Spleen (tissue), 11 donors: ENCODE data around the gene SREBF1. TPM values are rescaled to one million over a fixed set of nuclear protein-coding genes. Genes with fewer than 3 reads are reported as not detected.

Experiments used
- DNase-seq: peaks from one replicate; pipeline ENCODE4 v3.0.0-alpha.2; 2020
- H3K27ac ChIP-seq, 8 donors: fragments of 200-600 bp; sonication (generic) in 7 of 8; 1 replicate in 4 of 8; 2 replicates in 4 of 8; pipeline versions ENCODE4 v1.5.0 to v1.8.0; 2016 to 2021; ENCODE audit warnings: inconsistent platforms in 4 of 8, mild to moderate bottlenecking in 4 of 8, moderate library complexity in 1 of 8
- H3K27me3 ChIP-seq, 7 donors: fragments of 200-600 bp; sonication (generic) in 6 of 7; replicated peaks in 1 of 7; 1 replicate in 4 of 7; 2 replicates in 3 of 7; pipeline versions ENCODE4 v1.5.0 to v1.8.0; 2016 to 2021; ENCODE audit warnings: inconsistent platforms in 3 of 7, mild to moderate bottlenecking in 1 of 7
- H3K36me3 ChIP-seq, 6 donors: fragments of 200-600 bp; sonication (generic) in 5 of 6; 1 replicate in 4 of 6; 2 replicates in 2 of 6; pipeline versions ENCODE4 v1.5.0 to v1.8.0; 2016 to 2021; ENCODE audit warnings: inconsistent platforms in 2 of 6
- H3K4me1 ChIP-seq, 6 donors: fragments of 200-600 bp; sonication (generic) in 5 of 6; 1 replicate in 3 of 6; 2 replicates in 3 of 6; pipeline versions ENCODE4 v1.5.0 to v1.8.0; 2016 to 2021; ENCODE audit warnings: inconsistent platforms in 3 of 6
- H3K4me3 ChIP-seq, 8 donors: fragments of 200-600 bp; sonication (generic) in 7 of 8; 1 replicate in 4 of 8; 2 replicates in 4 of 8; pipeline versions ENCODE4 v1.5.0 to v1.8.0; 2016 to 2021; ENCODE audit warnings: inconsistent platforms in 4 of 8, mild to moderate bottlenecking in 4 of 8, moderate library complexity in 2 of 8
- H3K9me3 ChIP-seq, 8 donors: fragments of 200-600 bp; sonication (generic) in 7 of 8; 1 replicate in 4 of 8; 2 replicates in 4 of 8; pipeline versions ENCODE4 v1.5.0 to v1.8.0; 2016 to 2021; ENCODE audit warnings: inconsistent platforms in 4 of 8
- POLR2A ChIP-seq, 3 donors: fragments of 450-650 bp; IDR thresholded peaks; one replicate each; pipeline ENCODE4 v1.5.1; 2017; ENCODE audit warnings: antibody characterized with exemption in 3 of 3, mild to moderate bottlenecking in 1 of 3
- POLR2AphosphoS5 ChIP-seq, 3 donors: sonication (generic); formaldehyde crosslinking; IDR thresholded peaks; one replicate each; pipeline ENCODE4 v1.5.1; 2017; ENCODE audit warnings: antibody characterized with exemption in 3 of 3
- WGBS, 5 donors: extraction: QIAGEN DNeasy Blood & Tissue Kit in 3 of 5; methylation state at CpG; one replicate each; pipeline versions ENCODE4 v1.1.5 to v1.1.7; 2013 to 2018; 5-methylcytosine and 5-hydroxymethylcytosine counted together
- intact Hi-C: fragments of 100-400 bp; cut with DNase I; formaldehyde crosslinking; loops from one replicate; pipeline ENCODE4 v1.15.0; 2023; ENCODE audit warnings: low total_unique reads
- polyA plus RNA-seq, 3 donors: library from polyadenylated mRNA; stranded (reverse); fragments of 200-250 nt; gene quantifications; one replicate each; pipeline ENCODE4 v1.2.1, GENCODE V29; 2013
- total RNA-seq, 7 donors: library from RNA; depleted of rRNA in 3 of 7; stranded (reverse); fragments of >200 nt in 3 of 7; fragmentation: NEBNext Ultra II Directional in 4 of 7; extraction: Animal tissue kit (Norgen Biotek cat#: 25700) in 4 of 7; gene quantifications; one replicate each; pipeline versions ENCODE4 v1.1.0 to v1.2.1, GENCODE V29; 2016 to 2021
- TF ChIP-seq, protein P1 (sequence below), 11 experiments: fragments of 200-600 bp in 7 of 11; fragments of 450-650 bp in 4 of 11; sonication (generic) in 4 of 11; IDR thresholded peaks in 8 of 11; conservative IDR thresholded peaks in 3 of 11; 1 replicate in 7 of 11; 2 replicates in 4 of 11; pipeline versions ENCODE4 v1.4.0 to v1.8.0; 2016 to 2021; ENCODE audit warnings: antibody characterized with exemption in 11 of 11, inconsistent platforms in 4 of 11, mild to moderate bottlenecking in 1 of 11
- donor health status: healthy with polysubstance abuse.
- donor health status: DM: no; HTN: no; CAD: no; lungs with moderate emphysema.
- donor health status: DM: no; HTN: no; CAD: no.
- donor health status: Bipolar disorder and iron deficiency.
- donor health status: healthy.
- donor health status: DM: no; HTN: no; CAD: no.
- donor health status: DM: yes; HTN: yes; CAD: no.

SREBF1 gene
- total and polyA plus RNA-seq, 10 donors = 25.0 to 74.8 (median 48.0) TPM

- Histone ChIP-seq H3K27ac (peak overlapping the region in 6 of 8 donors; percentile 8 to 81 (median 69)), H3K4me1 (peaks cover 29 to 64% (median 50%) of the 10 kb centered on the region in 6 donors), H3K27me3 (no peaks in the 10 kb centered on the region), H3K4me3 (peak overlapping the region in 2 of 8 donors; percentile 12 to 40), H3K36me3 (peaks cover 0 to 49% (median 46%) of the 10 kb centered on the region in 6 donors), H3K9me3 (no peaks in the 10 kb centered on the region)
- peak; percentile 78 for DNase-seq
- TF ChIP-seq, protein P1, sequence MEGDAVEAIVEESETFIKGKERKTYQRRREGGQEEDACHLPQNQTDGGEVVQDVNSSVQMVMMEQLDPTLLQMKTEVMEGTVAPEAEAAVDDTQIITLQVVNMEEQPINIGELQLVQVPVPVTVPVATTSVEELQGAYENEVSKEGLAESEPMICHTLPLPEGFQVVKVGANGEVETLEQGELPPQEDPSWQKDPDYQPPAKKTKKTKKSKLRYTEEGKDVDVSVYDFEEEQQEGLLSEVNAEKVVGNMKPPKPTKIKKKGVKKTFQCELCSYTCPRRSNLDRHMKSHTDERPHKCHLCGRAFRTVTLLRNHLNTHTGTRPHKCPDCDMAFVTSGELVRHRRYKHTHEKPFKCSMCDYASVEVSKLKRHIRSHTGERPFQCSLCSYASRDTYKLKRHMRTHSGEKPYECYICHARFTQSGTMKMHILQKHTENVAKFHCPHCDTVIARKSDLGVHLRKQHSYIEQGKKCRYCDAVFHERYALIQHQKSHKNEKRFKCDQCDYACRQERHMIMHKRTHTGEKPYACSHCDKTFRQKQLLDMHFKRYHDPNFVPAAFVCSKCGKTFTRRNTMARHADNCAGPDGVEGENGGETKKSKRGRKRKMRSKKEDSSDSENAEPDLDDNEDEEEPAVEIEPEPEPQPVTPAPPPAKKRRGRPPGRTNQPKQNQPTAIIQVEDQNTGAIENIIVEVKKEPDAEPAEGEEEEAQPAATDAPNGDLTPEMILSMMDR (IDR thresholded peaks at IDR 0.05 in 8 of 11, conservative IDR thresholded peaks at IDR 0.05 in 3 of 11) = no peak
- TF ChIP-seq POLR2A (IDR thresholded peaks at IDR 0.05) (no peak), POLR2AphosphoS5 (IDR thresholded peaks at IDR 0.05) (peak in 2 of 3 donors; percentile 51 to 64)
- intact Hi-C loops = loop anchor here (10.0 kb wide), 1 partner anchor 48 kb away; no protein-coding TSS in a partner anchor
- WGBS, 5 donors = 7 to 20% (median 18%) methylated on average over 27 to 38 of the region's 38 CpGs
Measured at GRCh38 chr17:17792551-17793377, 44.0 kb downstream of the SREBF1 start.

DNA sequence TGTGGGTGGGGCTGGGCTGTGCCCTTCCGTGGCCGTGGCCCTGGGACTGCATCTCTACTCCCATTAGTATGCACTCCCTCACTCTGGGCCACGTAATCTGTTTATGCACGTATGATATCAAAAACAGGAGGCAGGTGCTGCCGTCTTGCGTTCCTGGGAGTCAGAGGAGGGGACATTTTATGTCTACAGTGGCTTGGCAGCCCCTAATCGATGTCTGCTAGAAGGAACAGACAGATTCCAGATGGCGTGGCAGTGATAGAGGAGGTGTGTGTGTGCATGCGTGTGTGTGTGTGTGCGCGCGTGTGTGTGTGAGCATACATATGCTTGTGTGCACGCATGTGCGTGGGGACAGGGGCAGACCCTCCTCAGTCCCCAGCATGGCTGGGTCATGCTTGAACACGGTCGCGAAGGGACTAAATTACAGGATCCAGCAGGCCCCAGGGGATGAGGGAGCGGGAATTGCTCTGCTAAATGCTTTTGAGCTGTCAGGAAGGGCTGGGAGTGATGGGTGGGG, 44.7 kb downstream of the SREBF1 start:
- WGBS, 5 donors = 56 to 77% (median 60%) methylated on average over 18 of the region's 18 CpGs
- H3K36me3 ChIP-seq = peaks cover 0 to 42% (median 40%) of the 10 kb centered on the region in 6 donors
- TF ChIP-seq POLR2A (IDR thresholded peaks at IDR 0.05) (no peak), POLR2AphosphoS5 (IDR thresholded peaks at IDR 0.05) (no peak)
- TF ChIP-seq, protein P1 (IDR thresholded peaks at IDR 0.05 in 8 of 11, conservative IDR thresholded peaks at IDR 0.05 in 3 of 11) = no peak
- no peak for DNase-seq
- H3K27me3 ChIP-seq = no peaks in the 10 kb centered on the region
- no peaks in the 10 kb centered on the region for H3K9me3 ChIP-seq
- peak overlapping the region in 5 of 8 donors; percentile 63 to 81 (median 69) for H3K27ac ChIP-seq
- intact Hi-C loops = loop anchor here (10.0 kb wide), 1 partner anchor 47 kb away; no protein-coding TSS in a partner anchor
- H3K4me1 ChIP-seq = peaks cover 29 to 65% (median 50%) of the 10 kb centered on the region in 6 donors
- H3K4me3 ChIP-seq = peak overlapping the region in 1 of 8 donors; percentile 40

DNA sequence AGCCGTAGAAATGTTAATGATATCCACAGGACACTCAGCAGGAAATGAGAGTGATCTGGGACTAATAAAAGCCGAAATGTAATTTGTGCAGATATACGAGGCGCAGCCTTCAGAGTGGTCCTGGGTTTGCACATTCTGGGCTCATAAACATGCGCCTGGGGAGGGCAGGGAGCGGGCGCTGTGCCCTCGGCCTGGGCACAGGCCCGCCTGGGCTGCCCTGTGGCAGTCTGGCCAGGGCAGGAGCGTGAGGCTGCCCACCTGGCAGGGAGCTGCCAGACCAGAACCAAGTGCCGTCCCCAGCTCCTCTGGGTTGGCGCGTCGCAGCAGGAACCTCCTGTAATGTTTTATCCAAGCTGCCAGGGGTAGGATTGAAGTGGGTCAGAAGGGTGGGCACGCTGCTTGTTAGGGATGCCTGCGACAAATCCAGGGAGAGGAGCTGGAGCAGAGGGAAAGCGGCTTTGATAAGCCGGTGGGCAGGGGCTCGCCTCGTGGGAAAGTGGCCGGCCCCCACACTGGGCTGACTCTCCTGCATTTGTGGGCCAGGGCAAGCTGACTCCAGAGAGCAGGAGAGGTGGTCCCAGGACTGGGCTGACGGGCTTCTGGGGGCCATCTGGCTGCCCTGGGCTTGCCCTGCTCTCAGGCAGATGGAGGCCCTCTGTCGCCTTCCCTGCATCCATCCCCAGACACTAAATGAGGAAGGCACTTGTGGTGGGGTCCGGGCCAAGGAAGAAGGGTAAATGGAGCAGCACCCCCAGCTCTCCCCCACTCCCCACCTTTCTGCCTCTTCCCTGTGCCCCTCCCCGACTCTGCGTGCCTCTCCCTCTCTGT, 45.9 kb downstream of the SREBF1 start:
- Histone ChIP-seq H3K4me1 (peaks cover 30 to 77% (median 51%) of the 10 kb centered on the region in 6 donors), H3K4me3 (no peak overlapping the region), H3K27ac (peak overlapping the region in 2 of 8 donors; percentile 73 to 81), H3K36me3 (peaks cover 0 to 30% (median 28%) of the 10 kb centered on the region in 6 donors), H3K27me3 (no peaks in the 10 kb centered on the region), H3K9me3 (no peaks in the 10 kb centered on the region)
- WGBS, 5 donors = 79 to 89% (median 85%) methylated on average over 25 to 26 of the region's 26 CpGs
- DNase-seq = no peak
- intact Hi-C loops = loop anchor here (10.0 kb wide), 1 partner anchor 46 kb away; no protein-coding TSS in a partner anchor
- no peak for TF ChIP-seq POLR2A (IDR thresholded peaks at IDR 0.05)
- no peak for TF ChIP-seq POLR2AphosphoS5 (IDR thresholded peaks at IDR 0.05)
- TF ChIP-seq, protein P1 (IDR thresholded peaks at IDR 0.05 in 8 of 11, conservative IDR thresholded peaks at IDR 0.05 in 3 of 11) = no peak
